Mammary epithelial cell (primary cell): ENCODE data around the gene ALX3.

Source experiments
- CTCF ChIP-seq, 2 donors: IDR thresholded peaks in 1 of 2; conservative IDR thresholded peaks in 1 of 2; 2 replicates each; pipeline ENCODE4 v1.5.1; 2011 to 2012; ENCODE audit warnings: inconsistent platforms in 2 of 2, low read length in 2 of 2, mild to moderate bottlenecking in 2 of 2, control low read depth in 1 of 2, low read depth in 1 of 2; ENCODE audit not compliant: insufficient read depth in 1 of 2; ENCODE audit errors: extremely low read depth in 1 of 2
- EZH2 ChIP-seq: IDR thresholded peaks from 2 replicates; pipeline ENCODE4 v1.6.1; 2012; ENCODE audit warnings: low read length, inconsistent platforms, borderline replicate concordance

DNA sequence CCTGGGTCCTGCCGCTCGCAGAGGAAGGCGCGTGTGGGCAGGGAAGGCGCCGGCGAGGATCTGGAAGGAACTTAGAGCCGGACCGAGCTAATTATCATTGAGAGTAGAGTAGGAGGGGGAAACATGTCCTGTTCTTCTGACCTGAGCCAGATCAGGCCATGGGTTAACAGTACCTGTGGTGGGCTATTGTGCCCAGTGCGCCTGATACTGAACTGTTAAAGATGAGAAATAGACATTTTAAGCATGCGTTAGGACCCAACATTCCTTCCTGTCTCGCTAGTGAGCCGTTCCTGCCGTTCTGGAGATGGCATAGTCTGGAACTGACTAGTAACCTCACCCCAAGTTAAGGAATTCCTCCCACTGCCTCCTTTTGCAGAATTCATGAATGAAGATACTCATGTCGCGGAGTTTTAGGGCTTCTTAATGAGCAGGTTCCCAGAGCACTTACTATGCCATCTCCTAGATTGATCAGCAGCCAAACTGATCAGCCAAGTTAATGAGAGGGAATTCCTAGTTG lies 35.2 kb downstream of the ALX3 start:
- TF ChIP-seq EZH2 (no peak), CTCF (conservative IDR thresholded peaks at IDR 0.05 in 1 of 2, IDR thresholded peaks at IDR 0.05 in 1 of 2; ENCODE audit: extremely low read depth in 1 of 2, insufficient read depth in 1 of 2, low read depth in 1 of 2, low read length in 2 of 2) (no peak)
